HepG2 (cell line): ENCODE measurements around the gene ARHGEF16. TPM values are rescaled to one million over a fixed set of nuclear protein-coding genes. Genes with fewer than 3 reads are reported as not detected.

Source experiments
- ATAC-seq: fragments of 200-7000 bp; cut with Tn5 transposase; 3 replicates; pipeline ENCODE4 v1.9.1; 2020; ENCODE audit warnings: mild to moderate bottlenecking, moderate library complexity
- BruUV-seq: library from RNA; stranded (reverse); fragments of 400-500 nt; replicated peaks from 2 replicates; lab custom pipeline; 2021; lab: Mats Ljungman, UMichigan
- CTCF ChIA-PET: fragments of 300-600 bp; formaldehyde crosslinking; extraction: SDS; loops from one replicate; lab custom pipeline; 2021; ENCODE audit warnings: low total read pairs, inconsistent platforms, low intra/inter-chr PET ratio; lab: Yijun Ruan, JAX
- POLR2A ChIA-PET: fragments of 350-600 bp; sonication (Branson Sonifier 250); formaldehyde crosslinking; loops from one replicate; lab custom pipeline; 2020; ENCODE audit warnings: antibody characterized with exemption, inconsistent platforms; lab: Yijun Ruan, JAX
- DNase-seq: peaks from one replicate; pipeline ENCODE4 v3.0.0-alpha.2; 2015; ENCODE audit warnings: low spot score
- FAIRE-seq: peaks from 3 replicates; lab custom pipeline; 2011; peaks lifted over from hg19 to GRCh38; lab: Jason Lieb, UNC
- H2AFZ ChIP-seq: one replicate; pipeline ENCODE4 v1.6.1; 2011; ENCODE audit warnings: low read length, inconsistent platforms
- H3K27ac ChIP-seq: fragments of 300-600 bp; 3 replicates; pipeline ENCODE4 v1.8.0; 2011; ENCODE audit warnings: mixed run types, mild to moderate bottlenecking, mixed read lengths, low read length, inconsistent platforms; ENCODE audit not compliant: insufficient read depth; ENCODE audit errors: extremely low read length
- H3K27me3 ChIP-seq, 2 experiments: fragments of 200-600 bp in 1 of 2; 2 replicates in 1 of 2; 3 replicates in 1 of 2; pipeline versions ENCODE4 v1.6.0 to v1.8.0; 2011; ENCODE audit warnings: low read length in 2 of 2, mild to moderate bottlenecking in 2 of 2, moderate library complexity in 2 of 2, inconsistent platforms in 1 of 2; ENCODE audit not compliant: insufficient read depth in 2 of 2, control insufficient read depth in 1 of 2
- H3K36me3 ChIP-seq, 2 experiments: fragments of 200-600 bp in 1 of 2; replicated peaks in 1 of 2; 2 replicates in 1 of 2; 3 replicates in 1 of 2; pipeline versions ENCODE4 v1.5.1 to v1.8.0; 2011; ENCODE audit warnings: low read length in 2 of 2, inconsistent platforms in 1 of 2; ENCODE audit not compliant: insufficient read depth in 2 of 2, control insufficient read depth in 1 of 2
- H3K4me1 ChIP-seq: 2 replicates; pipeline ENCODE4 v1.5.1; 2012; ENCODE audit warnings: low read length, inconsistent platforms; ENCODE audit not compliant: insufficient read depth
- H3K4me2 ChIP-seq: 2 replicates; pipeline ENCODE4 v1.6.0; 2011; ENCODE audit warnings: low read depth, low read length, inconsistent platforms
- H3K4me3 ChIP-seq, 3 experiments: fragments of 200-600 bp in 1 of 3; sonication (generic), shearing (Covaris generic) in 1 of 3; replicated peaks in 1 of 3; 2 replicates each; pipeline ENCODE4 v1.5.1; 2011 to 2016; ENCODE audit warnings: low read length in 3 of 3, inconsistent platforms in 2 of 3, low read depth in 2 of 3, mild to moderate bottlenecking in 2 of 3, control low read depth in 1 of 3, mixed read lengths in 1 of 3; ENCODE audit not compliant: insufficient read depth in 1 of 3
- H3K79me2 ChIP-seq: one replicate; pipeline ENCODE4 v1.6.1; 2011; ENCODE audit warnings: low read length, inconsistent platforms; ENCODE audit not compliant: insufficient read depth
- H3K9ac ChIP-seq: 2 replicates; pipeline ENCODE4 v1.6.0; 2011; ENCODE audit warnings: mild to moderate bottlenecking, low read depth, low read length, inconsistent platforms; ENCODE audit not compliant: insufficient read depth
- H3K9me3 ChIP-seq: 2 replicates; pipeline ENCODE4 v1.5.1; 2012; ENCODE audit warnings: mild to moderate bottlenecking, low read length
- H4K20me1 ChIP-seq: 2 replicates; pipeline ENCODE4 v1.6.0; 2011; ENCODE audit warnings: inconsistent platforms, mild to moderate bottlenecking, low read length, moderate library complexity; ENCODE audit not compliant: insufficient read depth
- AGO1 ChIP-seq: fragments of 200-400 bp; formaldehyde crosslinking; IDR thresholded peaks from 2 replicates; pipeline ENCODE4 v1.6.1; 2017; ENCODE audit warnings: mild to moderate bottlenecking, low read depth, low read length, moderate library complexity; ENCODE audit not compliant: poor library complexity, severe bottlenecking
- HOXA3 ChIP-seq: sonication (generic); formaldehyde crosslinking; IDR thresholded peaks from 2 replicates; pipeline ENCODE4 v1.5.0; 2020; ENCODE audit warnings: missing genetic modification reagents
- KLF6 ChIP-seq: IDR thresholded peaks from 2 replicates; pipeline ENCODE4 v1.8.0; 2016; ENCODE audit warnings: missing biosample characterization, missing genetic modification reagents
- SMC3 ChIP-seq: IDR thresholded peaks from 2 replicates; pipeline ENCODE4 v1.6.1; 2011; ENCODE audit warnings: low read length, improper control_type of control experiment
- WGBS: methylation state at CpG from one replicate; pipeline ENCODE4 v1.1.6; 2017; ENCODE audit warnings: low lambda C conversion rate; 5-methylcytosine and 5-hydroxymethylcytosine counted together
- in situ Hi-C: cut with HindIII; loops from 2 replicates; pipeline ENCODE4 v1.10.0; 2017; ENCODE audit warnings: low pct_unique_long_range_greater_than_20kb; ENCODE audit not compliant: extremely low pct_ligation_motif_present
- intact Hi-C: fragments of 100-400 bp; cut with micrococcal nuclease; formaldehyde crosslinking; loops from one replicate; pipeline ENCODE4 v1.10.0; 2022; ENCODE audit not compliant: unreplicated experiment
- polyA plus RNA-seq, 8 experiments: library from polyadenylated mRNA; depleted of rRNA in 3 of 8; stranded (reverse) in 7 of 8; unstranded in 1 of 8; fragments of >200 nt; fragmentation: Illumina TruSeq in 4 of 8; extraction: Trizol in 4 of 8; gene quantifications; 2 replicates each; pipeline versions ENCODE4 v1.2.1 to v1.2.3, GENCODE V29; 2011 to 2016; ENCODE audit warnings: low read depth in 4 of 8, missing spikeins in 1 of 8, mixed read lengths in 1 of 8; ENCODE audit not compliant: insufficient read depth in 1 of 8
- total RNA-seq, 5 experiments: library from RNA; depleted of rRNA; stranded (reverse); fragments of >200 nt; fragmentation: Illumina TruSeq; extraction: Trizol; gene quantifications; 2 replicates each; pipeline ENCODE4 v1.2.3, GENCODE V29; 2016; ENCODE audit warnings: low read depth in 1 of 5
- TF ChIP-seq, protein P1 (sequence below): sonication (generic); formaldehyde crosslinking; IDR thresholded peaks from 2 replicates; pipeline ENCODE4 v1.5.1; 2020; ENCODE audit warnings: missing genetic modification reagents, mild to moderate bottlenecking, borderline replicate concordance
- TF ChIP-seq, protein P2 (sequence below): sonication (generic); formaldehyde crosslinking; IDR thresholded peaks from 2 replicates; pipeline ENCODE4 v1.4.0; 2020; ENCODE audit warnings: low read depth, missing genetic modification reagents
- TF ChIP-seq, protein P3 (sequence below): sonication (generic); formaldehyde crosslinking; IDR thresholded peaks from 2 replicates; pipeline ENCODE4 v1.9.0; 2021; ENCODE audit warnings: missing genetic modification reagents, mild to moderate bottlenecking, borderline replicate concordance

The ARHGEF16 gene
- total and polyA plus RNA-seq, 2 of the 13 experiments (the other 11 are each of a cell fraction or from before 2014, with no cell fraction given): 20.3 to 39.9 TPM

DNA sequence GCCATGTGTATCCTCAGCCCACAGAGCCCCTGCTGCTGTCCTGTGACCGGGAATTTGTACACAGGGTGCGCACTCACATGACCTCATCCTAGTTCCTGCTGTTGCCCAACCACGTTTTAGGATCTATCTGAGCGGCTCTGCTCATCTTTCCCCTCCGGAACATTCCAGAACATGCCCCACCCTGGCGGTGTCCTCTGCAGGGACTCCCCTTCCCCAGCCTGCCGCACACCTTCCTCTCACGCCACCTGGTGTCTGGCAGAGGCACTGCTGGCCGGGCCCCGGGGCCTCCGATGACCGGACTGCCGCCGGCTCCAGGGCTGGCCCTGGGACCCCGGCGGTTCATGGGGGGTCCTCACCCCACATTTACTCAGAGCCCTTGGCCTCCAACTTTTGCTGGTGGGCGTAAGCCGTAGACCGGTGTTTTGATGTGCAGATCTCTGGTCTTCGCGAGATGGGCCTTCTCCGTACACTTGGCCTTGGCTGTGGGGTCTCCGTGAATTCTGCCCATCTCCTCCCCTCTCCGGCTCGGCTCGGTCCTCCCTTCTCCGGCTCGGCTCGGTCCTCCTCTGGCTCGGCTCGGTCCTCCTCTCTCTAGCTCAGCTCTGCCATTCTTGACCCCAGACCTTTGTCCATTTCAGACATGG, 29.5 kb downstream of the ARHGEF16 start (continued):
- TF ChIP-seq, protein P1, sequence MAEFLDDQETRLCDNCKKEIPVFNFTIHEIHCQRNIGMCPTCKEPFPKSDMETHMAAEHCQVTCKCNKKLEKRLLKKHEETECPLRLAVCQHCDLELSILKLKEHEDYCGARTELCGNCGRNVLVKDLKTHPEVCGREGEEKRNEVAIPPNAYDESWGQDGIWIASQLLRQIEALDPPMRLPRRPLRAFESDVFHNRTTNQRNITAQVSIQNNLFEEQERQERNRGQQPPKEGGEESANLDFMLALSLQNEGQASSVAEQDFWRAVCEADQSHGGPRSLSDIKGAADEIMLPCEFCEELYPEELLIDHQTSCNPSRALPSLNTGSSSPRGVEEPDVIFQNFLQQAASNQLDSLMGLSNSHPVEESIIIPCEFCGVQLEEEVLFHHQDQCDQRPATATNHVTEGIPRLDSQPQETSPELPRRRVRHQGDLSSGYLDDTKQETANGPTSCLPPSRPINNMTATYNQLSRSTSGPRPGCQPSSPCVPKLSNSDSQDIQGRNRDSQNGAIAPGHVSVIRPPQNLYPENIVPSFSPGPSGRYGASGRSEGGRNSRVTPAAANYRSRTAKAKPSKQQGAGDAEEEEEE (CRISPR knock-in tag): no peak
- TF ChIP-seq HOXA3: peak; percentile 45
- peak; percentile 63 for TF ChIP-seq AGO1
- TF ChIP-seq, protein P2, sequence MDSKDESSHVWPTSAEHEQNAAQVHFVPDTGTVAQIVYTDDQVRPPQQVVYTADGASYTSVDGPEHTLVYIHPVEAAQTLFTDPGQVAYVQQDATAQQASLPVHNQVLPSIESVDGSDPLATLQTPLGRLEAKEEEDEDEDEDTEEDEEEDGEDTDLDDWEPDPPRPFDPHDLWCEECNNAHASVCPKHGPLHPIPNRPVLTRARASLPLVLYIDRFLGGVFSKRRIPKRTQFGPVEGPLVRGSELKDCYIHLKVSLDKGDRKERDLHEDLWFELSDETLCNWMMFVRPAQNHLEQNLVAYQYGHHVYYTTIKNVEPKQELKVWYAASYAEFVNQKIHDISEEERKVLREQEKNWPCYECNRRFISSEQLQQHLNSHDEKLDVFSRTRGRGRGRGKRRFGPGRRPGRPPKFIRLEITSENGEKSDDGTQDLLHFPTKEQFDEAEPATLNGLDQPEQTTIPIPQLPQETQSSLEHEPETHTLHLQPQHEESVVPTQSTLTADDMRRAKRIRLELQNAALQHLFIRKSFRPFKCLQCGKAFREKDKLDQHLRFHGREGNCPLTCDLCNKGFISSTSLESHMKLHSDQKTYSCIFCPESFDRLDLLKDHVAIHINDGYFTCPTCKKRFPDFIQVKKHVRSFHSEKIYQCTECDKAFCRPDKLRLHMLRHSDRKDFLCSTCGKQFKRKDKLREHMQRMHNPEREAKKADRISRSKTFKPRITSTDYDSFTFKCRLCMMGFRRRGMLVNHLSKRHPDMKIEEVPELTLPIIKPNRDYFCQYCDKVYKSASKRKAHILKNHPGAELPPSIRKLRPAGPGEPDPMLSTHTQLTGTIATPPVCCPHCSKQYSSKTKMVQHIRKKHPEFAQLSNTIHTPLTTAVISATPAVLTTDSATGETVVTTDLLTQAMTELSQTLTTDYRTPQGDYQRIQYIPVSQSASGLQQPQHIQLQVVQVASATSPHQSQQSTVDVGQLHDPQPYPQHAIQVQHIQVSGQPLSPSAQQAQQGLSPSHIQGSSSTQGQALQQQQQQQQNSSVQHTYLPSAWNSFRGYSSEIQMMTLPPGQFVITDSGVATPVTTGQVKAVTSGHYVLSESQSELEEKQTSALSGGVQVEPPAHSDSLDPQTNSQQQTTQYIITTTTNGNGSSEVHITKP: no peak
- TF ChIP-seq SMC3: peak; percentile 58
- TF ChIP-seq, all 625 proteins: peak for 41

DNA sequence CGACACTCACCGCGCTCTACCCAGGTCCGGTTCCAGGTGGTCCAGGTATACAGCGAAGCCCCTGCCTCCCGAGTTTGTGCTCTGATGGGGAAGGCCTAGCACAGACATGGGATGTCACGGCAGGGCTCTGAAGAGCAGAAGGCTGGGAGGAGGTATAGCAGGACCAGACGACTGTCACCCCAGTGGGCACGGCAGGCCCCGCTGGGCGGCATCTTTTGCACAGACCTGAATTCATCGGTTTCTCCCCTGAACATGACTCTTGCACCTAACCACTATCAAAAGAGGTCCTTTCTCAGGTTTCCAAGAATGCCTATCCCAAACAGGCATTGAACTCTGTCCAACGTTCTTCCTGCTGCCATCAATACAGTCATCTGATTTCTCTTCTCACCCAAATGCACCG, 30.6 kb downstream of the ARHGEF16 start:
- ChIA-PET POLR2A (interaction anchor here (1.6 to 2.2 kb wide), 2 partner anchors 13 to 32 kb away, joined by 4 to 13 read pairs; no protein-coding TSS in a partner anchor), CTCF (interaction anchor here (1.7 to 3.0 kb wide), 2 partner anchors 25 to 32 kb away, joined by 3 to 70 read pairs; partner anchors contain the start of gene ARHGEF16)
- WGBS: 84% methylated on average over 14 of the region's 14 CpGs
- no peak for DNase-seq
- Histone ChIP-seq H3K4me3 (no peak overlapping the region), H3K27me3 (0 out of 5 replicates have a peak, but pooled peaks cover 1 to 6% of the 10 kb centered on the region in 2 experiments), H3K9ac (no peak overlapping the region), H3K9me3 (peaks cover 11% of the 10 kb centered on the region; the same call in 1 of the 2 replicates), H2AFZ (no peak overlapping the region), H3K27ac (no peak overlapping the region), H3K36me3 (no peaks in the 10 kb centered on the region; a peak in 1 of 5 replicates), H3K79me2 (no peaks in the 10 kb centered on the region), H4K20me1 (no peaks in the 10 kb centered on the region), H3K4me2 (no peak overlapping the region), H3K4me1 (peaks cover 32% of the 10 kb centered on the region)
- no peak for FAIRE-seq
- intact Hi-C loops: no loop called here
- in situ Hi-C loops: no loop called here
- ATAC-seq: no peak
- BruUV-seq: no TSS peak
- TF ChIP-seq KLF6: no peak
- TF ChIP-seq, protein P3, sequence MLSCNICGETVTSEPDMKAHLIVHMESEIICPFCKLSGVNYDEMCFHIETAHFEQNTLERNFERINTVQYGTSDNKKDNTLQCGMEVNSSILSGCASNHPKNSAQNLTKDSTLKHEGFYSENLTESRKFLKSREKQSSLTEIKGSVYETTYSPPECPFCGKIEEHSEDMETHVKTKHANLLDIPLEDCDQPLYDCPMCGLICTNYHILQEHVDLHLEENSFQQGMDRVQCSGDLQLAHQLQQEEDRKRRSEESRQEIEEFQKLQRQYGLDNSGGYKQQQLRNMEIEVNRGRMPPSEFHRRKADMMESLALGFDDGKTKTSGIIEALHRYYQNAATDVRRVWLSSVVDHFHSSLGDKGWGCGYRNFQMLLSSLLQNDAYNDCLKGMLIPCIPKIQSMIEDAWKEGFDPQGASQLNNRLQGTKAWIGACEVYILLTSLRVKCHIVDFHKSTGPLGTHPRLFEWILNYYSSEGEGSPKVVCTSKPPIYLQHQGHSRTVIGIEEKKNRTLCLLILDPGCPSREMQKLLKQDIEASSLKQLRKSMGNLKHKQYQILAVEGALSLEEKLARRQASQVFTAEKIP (CRISPR knock-in tag): no peak
